C4-2B (cell line): Measurements from ENCODE around the gene TCFL5.

Experiments
- ZFX ChIP-seq: fragments of 450-650 bp; IDR thresholded peaks from 2 replicates; pipeline ENCODE4 v1.6.1; 2017
- TF ChIP-seq, protein P1 (sequence below): fragments of 450-650 bp; conservative IDR thresholded peaks from 2 replicates; pipeline ENCODE4 v1.5.1; 2017; ENCODE audit warnings: mild to moderate bottlenecking

GRCh38 chr20:62813588-62813987 is 48.0 kb downstream of the TCFL5 start:
- TF ChIP-seq, protein P1, sequence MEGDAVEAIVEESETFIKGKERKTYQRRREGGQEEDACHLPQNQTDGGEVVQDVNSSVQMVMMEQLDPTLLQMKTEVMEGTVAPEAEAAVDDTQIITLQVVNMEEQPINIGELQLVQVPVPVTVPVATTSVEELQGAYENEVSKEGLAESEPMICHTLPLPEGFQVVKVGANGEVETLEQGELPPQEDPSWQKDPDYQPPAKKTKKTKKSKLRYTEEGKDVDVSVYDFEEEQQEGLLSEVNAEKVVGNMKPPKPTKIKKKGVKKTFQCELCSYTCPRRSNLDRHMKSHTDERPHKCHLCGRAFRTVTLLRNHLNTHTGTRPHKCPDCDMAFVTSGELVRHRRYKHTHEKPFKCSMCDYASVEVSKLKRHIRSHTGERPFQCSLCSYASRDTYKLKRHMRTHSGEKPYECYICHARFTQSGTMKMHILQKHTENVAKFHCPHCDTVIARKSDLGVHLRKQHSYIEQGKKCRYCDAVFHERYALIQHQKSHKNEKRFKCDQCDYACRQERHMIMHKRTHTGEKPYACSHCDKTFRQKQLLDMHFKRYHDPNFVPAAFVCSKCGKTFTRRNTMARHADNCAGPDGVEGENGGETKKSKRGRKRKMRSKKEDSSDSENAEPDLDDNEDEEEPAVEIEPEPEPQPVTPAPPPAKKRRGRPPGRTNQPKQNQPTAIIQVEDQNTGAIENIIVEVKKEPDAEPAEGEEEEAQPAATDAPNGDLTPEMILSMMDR, result no peak
- TF ChIP-seq ZFX, result no peak
